HEK293T (cell line): Measurements from ENCODE around the gene PCED1B.

Experiments used
- CTCF ChIA-PET: fragments of 350-600 bp; formaldehyde crosslinking; extraction: SDS; loops from one replicate; lab custom pipeline; 2021; ENCODE audit warnings: antibody characterized with exemption, inconsistent platforms; lab: Yijun Ruan, JAX
- POLR2A ChIA-PET: fragments of 350-600 bp; formaldehyde crosslinking; extraction: SDS; loops from one replicate; lab custom pipeline; 2020; ENCODE audit warnings: antibody characterized with exemption, inconsistent platforms; lab: Yijun Ruan, JAX
- DNase-seq: peaks from one replicate; pipeline ENCODE4 v3.0.0; 2012; ENCODE audit warnings: mixed read lengths; ENCODE audit errors: extremely low spot score
- ARNT ChIP-seq: fragments of 450-650 bp; IDR thresholded peaks from 2 replicates; pipeline ENCODE4 v1.6.1; 2017; ENCODE audit warnings: mild to moderate bottlenecking
- BHLHE40 ChIP-seq: fragments of 450-650 bp; IDR thresholded peaks from 2 replicates; pipeline ENCODE4 v1.6.1; 2016; ENCODE audit warnings: mild to moderate bottlenecking, moderate library complexity, borderline replicate concordance
- CTBP1 ChIP-seq: fragments of 450-650 bp; IDR thresholded peaks from 2 replicates; pipeline ENCODE4 v1.6.1; 2016; ENCODE audit warnings: borderline replicate concordance
- ELF4 ChIP-seq: fragments of 450-650 bp; IDR thresholded peaks from 2 replicates; pipeline ENCODE4 v1.6.1; 2017; ENCODE audit warnings: antibody characterized with exemption
- FOXA1 ChIP-seq: fragments of 450-650 bp; IDR thresholded peaks from 2 replicates; pipeline ENCODE4 v1.6.1; 2016; ENCODE audit warnings: mild to moderate bottlenecking
- FOXK2 ChIP-seq: fragments of 450-650 bp; IDR thresholded peaks from 2 replicates; pipeline ENCODE4 v1.6.1; 2016; ENCODE audit warnings: mild to moderate bottlenecking
- FOXM1 ChIP-seq: fragments of 450-650 bp; IDR thresholded peaks from 2 replicates; pipeline ENCODE4 v1.6.1; 2017; ENCODE audit warnings: mild to moderate bottlenecking, borderline replicate concordance
- HDGF ChIP-seq: fragments of 450-650 bp; IDR thresholded peaks from 2 replicates; pipeline ENCODE4 v1.6.1; 2017; ENCODE audit warnings: antibody characterized with exemption, borderline replicate concordance
- L3MBTL2 ChIP-seq: fragments of 450-650 bp; conservative IDR thresholded peaks from 2 replicates; pipeline ENCODE4 v1.6.1; 2016; ENCODE audit warnings: mild to moderate bottlenecking
- LEF1 ChIP-seq: fragments of 450-650 bp; IDR thresholded peaks from 2 replicates; pipeline ENCODE4 v1.6.1; 2017; ENCODE audit warnings: mild to moderate bottlenecking, borderline replicate concordance
- NFRKB ChIP-seq: fragments of 450-650 bp; IDR thresholded peaks from 2 replicates; pipeline ENCODE4 v1.6.1; 2016; ENCODE audit warnings: mild to moderate bottlenecking, moderate library complexity
- SP1 ChIP-seq: fragments of 450-650 bp; IDR thresholded peaks from 2 replicates; pipeline ENCODE4 v1.6.1; 2017
- SUZ12 ChIP-seq: fragments of 450-650 bp; IDR thresholded peaks from 2 replicates; pipeline ENCODE4 v1.6.1; 2016; ENCODE audit warnings: mild to moderate bottlenecking
- TARDBP ChIP-seq: fragments of 450-650 bp; IDR thresholded peaks from 2 replicates; pipeline ENCODE4 v1.6.1; 2016
- ZNF384 ChIP-seq: fragments of 450-650 bp; IDR thresholded peaks from 2 replicates; pipeline ENCODE4 v1.6.1; 2016
- TF ChIP-seq, protein P1 (sequence below): fragments of 450-650 bp; IDR thresholded peaks from 2 replicates; pipeline ENCODE4 v1.6.1; 2016

PCED1B gene

DNA sequence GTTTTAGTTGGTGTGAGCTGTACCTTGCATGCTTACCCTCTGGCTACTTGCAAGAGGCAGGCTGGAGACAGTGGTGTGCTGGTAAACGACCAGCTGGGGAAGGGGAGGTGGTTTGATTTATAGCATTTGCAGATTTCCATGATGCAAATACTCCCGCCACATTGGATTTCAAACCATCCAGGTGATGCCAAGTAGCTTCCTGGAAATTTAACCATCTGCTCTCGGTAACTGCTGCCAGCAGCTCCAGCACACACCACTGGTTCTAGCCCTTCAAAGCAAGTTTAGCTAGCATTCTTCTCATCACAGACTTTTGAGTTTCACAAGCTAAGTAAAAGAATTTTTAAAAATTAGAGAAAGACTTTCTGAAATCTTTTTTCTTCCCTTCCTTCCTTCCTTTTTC, 104.8 kb downstream of the PCED1B start:
- CTCF ChIA-PET = no interaction called here
- no peak for DNase-seq
- POLR2A ChIA-PET = no interaction called here
- no peak for TF ChIP-seq ARNT
- TF ChIP-seq CTBP1 = no peak
- TF ChIP-seq, protein P1, sequence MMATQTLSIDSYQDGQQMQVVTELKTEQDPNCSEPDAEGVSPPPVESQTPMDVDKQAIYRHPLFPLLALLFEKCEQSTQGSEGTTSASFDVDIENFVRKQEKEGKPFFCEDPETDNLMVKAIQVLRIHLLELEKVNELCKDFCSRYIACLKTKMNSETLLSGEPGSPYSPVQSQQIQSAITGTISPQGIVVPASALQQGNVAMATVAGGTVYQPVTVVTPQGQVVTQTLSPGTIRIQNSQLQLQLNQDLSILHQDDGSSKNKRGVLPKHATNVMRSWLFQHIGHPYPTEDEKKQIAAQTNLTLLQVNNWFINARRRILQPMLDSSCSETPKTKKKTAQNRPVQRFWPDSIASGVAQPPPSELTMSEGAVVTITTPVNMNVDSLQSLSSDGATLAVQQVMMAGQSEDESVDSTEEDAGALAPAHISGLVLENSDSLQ = no peak
- no peak for TF ChIP-seq LEF1
- no peak for TF ChIP-seq L3MBTL2
- TF ChIP-seq HDGF = no peak
- no peak for TF ChIP-seq BHLHE40
- TF ChIP-seq ZNF384 = no peak
- TF ChIP-seq NFRKB = no peak
- TF ChIP-seq FOXM1 = no peak
- TF ChIP-seq TARDBP = no peak
- no peak for TF ChIP-seq FOXK2

GRCh38 chr12:47184813-47185212, 105.4 kb downstream of the PCED1B start:
- TF ChIP-seq TARDBP = no peak
- DNase-seq = no peak
- ChIA-PET POLR2A (no interaction called here), CTCF (no interaction called here)

- no peak for TF ChIP-seq TARDBP
- TF ChIP-seq LEF1 = no peak
- POLR2A ChIA-PET = no interaction called here
- DNase-seq = no peak
- CTCF ChIA-PET = no interaction called here
Observed at GRCh38 chr12:47186246-47186645, 106.8 kb downstream of the PCED1B start.

DNA sequence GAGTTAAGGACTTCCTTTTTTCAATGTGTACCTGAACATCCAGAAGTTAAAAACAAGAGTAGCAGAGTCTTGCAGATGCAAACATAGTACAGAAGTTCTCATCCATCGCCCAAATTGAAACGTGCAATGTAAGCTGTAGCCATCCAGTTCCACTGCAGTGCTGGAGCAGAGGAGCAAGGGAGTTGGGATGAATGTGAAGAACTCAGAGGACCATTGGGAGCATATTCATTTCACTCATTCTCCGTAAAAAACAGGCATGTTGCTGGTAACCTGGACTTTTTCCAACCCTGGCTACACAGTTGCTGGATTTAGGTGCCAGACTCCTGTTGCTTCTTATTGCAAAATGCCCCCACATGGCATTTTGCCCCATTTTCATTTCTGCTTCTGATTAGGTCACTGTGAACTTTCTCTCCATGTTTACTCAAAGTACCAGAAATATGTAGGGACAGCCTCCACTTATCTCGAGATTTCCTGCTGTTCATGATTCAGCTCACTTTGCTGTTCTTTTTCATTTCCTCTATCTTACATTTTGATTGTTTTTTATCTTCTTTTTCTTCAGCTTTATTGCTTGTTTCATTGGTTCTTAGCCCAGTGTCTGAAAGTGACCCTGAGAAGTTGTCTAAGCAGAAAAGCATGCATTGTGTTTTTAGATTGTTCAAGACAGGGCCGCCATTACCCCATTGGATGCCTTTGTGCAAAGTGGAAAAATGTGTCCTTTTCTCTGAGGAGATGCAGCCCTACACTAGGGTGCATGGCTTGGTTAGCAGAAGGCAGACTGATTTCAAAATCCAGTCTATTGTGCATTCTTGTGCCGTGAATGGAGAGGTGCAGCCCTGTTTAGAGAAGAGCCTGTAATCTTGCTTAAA, 109.4 kb downstream of the PCED1B start:
- DNase-seq = no peak
- CTCF ChIA-PET = no interaction called here
- POLR2A ChIA-PET = no interaction called here
- TF ChIP-seq FOXM1 (no peak), ARNT (no peak), ELF4 (no peak)
- TF ChIP-seq, protein P1 = no peak

GRCh38 chr12:47189728-47190127, 110.3 kb downstream of the PCED1B start:
- CTCF ChIA-PET = no interaction called here
- POLR2A ChIA-PET = no interaction called here
- DNase-seq = no peak
- TF ChIP-seq FOXM1 (no peak), ZNF384 (no peak), LEF1 (no peak), ARNT (no peak), ELF4 (no peak)

DNA sequence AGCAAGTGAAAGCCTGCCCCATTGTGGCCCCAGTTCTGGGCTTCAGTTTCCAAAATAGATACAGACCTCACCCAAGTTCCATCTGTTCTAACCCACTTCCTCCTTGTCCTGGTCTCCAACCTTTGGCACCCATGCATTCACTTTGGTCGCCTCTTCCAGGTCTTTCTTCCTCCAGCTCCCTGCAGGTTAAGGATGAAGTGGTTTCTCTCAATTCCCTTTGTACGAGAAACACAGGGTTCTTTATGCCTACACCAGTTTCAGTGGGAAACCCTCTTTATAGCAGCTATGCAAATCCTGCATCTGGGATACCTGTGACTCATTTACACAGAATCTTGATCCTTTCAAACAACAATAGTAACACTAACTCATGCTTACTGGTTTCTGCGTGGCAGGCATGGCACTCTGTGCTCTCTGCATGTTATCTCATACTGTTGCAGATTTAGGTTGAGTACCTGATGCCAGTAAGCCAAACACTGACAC, 110.9 kb downstream of the PCED1B start:
- no peak for DNase-seq
- ChIA-PET CTCF (no interaction called here), POLR2A (no interaction called here)
- TF ChIP-seq HDGF (no peak), TARDBP (no peak), CTBP1 (no peak), L3MBTL2 (no peak), ZNF384 (no peak), SUZ12 (no peak), NFRKB (no peak), FOXM1 (no peak), ARNT (no peak), SP1 (no peak), FOXA1 (no peak), LEF1 (no peak), FOXK2 (no peak), ELF4 (no peak)
- TF ChIP-seq, protein P1 = no peak

- POLR2A ChIA-PET = no interaction called here
- CTCF ChIA-PET = no interaction called here
- no peak for TF ChIP-seq TARDBP
- no peak for TF ChIP-seq SUZ12
- TF ChIP-seq FOXM1 = no peak
- TF ChIP-seq, protein P1 = no peak
- TF ChIP-seq L3MBTL2 = no peak
- TF ChIP-seq FOXA1 = no peak
- no peak for TF ChIP-seq NFRKB
- no peak for TF ChIP-seq CTBP1
- TF ChIP-seq ARNT = no peak
- TF ChIP-seq HDGF = no peak
- TF ChIP-seq LEF1 = no peak
- TF ChIP-seq FOXK2 = no peak
- no peak for TF ChIP-seq BHLHE40
- TF ChIP-seq ZNF384 = no peak
- no peak for DNase-seq
Observed at GRCh38 chr12:47190905-47191304, 111.5 kb downstream of the PCED1B start.
